ENCODE data around the gene RASSF4.

The RASSF4 gene

DNA sequence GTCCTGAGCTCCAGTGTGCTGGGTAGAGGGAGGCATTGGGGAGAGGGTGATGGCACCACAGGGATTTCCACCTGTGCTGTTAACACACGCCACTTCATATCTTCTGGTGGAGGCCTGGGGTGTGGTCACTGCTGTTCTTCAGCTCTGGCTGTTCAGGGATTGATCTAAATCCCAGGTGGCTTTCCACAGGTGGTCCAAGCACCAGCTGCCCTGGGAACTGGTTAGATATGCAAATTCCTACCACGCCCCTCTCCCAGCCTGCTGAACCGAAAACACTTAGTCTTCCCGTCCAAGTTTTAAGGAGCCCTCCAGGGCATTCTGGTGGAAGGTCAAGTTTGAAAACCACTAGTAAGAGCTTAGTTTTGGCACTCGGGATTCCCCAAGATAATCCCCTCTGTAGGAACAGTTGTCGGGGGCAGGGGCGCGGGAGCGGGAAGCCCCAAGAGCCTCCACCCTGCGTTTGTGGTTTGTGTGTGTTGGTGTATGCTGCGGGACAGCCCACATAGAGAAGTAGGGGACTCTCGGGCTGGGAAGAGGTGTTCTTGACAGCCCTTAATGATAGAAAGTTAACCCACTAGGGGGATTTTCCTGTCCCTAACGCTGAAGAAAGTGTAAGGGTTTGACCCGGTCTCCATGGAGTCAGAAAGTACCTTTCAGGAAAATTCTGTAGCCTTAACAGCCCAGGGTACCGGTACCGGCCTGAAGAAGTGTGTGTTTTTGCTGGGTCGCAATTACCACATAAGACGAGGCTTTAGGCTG is 13.9 kb downstream of the RASSF4 start:
- TF ChIP-seq, protein P1, sequence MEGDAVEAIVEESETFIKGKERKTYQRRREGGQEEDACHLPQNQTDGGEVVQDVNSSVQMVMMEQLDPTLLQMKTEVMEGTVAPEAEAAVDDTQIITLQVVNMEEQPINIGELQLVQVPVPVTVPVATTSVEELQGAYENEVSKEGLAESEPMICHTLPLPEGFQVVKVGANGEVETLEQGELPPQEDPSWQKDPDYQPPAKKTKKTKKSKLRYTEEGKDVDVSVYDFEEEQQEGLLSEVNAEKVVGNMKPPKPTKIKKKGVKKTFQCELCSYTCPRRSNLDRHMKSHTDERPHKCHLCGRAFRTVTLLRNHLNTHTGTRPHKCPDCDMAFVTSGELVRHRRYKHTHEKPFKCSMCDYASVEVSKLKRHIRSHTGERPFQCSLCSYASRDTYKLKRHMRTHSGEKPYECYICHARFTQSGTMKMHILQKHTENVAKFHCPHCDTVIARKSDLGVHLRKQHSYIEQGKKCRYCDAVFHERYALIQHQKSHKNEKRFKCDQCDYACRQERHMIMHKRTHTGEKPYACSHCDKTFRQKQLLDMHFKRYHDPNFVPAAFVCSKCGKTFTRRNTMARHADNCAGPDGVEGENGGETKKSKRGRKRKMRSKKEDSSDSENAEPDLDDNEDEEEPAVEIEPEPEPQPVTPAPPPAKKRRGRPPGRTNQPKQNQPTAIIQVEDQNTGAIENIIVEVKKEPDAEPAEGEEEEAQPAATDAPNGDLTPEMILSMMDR (IDR thresholded peaks at IDR 0.05; ENCODE audit: low read length, missing control alignments): no peak
- DNase-seq (ENCODE audit: low read depth): no peak
- no peak overlapping the region for H3K4me3 ChIP-seq (replicated peaks; ENCODE audit: low read depth, low read length)

- TF ChIP-seq, protein P1 (IDR thresholded peaks at IDR 0.05; ENCODE audit: low read length, missing control alignments): no peak
- no peak for DNase-seq (ENCODE audit: low read depth)
- peak overlapping the region; percentile 42 for H3K4me3 ChIP-seq (replicated peaks; ENCODE audit: low read depth, low read length)
Measured at GRCh38 chr10:44974082-44974627, 14.6 kb downstream of the RASSF4 start.

DNA sequence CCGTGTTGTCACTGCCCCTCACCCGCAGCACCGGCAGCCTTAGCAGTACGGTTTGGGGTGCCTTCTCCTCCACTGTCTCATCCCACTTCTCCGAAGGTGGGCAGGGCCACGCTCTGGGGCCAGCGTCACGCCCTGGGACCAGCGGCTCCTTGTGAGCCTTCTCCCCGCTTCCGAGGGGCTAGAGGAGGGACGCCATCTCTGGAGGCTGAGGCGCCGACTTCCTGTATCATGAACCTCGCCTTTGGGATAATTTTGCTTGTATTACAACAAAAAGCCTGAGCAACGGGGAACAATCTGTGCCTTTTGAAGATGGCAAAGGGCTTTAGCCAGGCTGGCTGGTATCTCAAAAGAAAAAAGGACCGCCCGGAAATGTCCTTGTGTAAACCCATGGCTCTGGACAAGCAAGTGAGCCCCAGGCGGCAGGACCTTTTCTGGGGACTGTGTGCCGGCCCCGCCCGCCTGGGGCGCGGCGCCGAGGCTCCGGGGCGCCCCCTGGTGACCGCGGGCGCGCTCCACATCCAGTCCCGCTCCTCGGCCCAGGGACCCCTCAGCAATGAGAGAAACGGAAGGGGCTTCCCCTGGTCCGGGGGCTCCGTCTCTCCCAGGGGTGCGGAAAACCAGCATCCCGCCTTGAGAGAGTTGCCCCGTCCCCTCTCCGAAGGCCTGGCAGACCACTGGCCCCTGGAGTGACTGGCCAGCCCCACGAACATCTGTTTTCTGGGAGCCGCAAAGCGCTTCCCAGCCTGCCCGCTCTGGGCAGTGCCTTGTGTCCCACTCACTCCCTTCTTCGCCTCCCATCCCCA is 15.2 kb downstream of the RASSF4 start:
- peak overlapping the region; percentile 42 for H3K4me3 ChIP-seq (replicated peaks; ENCODE audit: low read depth, low read length)
- DNase-seq (ENCODE audit: low read depth): peak; percentile 57
- TF ChIP-seq, protein P1 (IDR thresholded peaks at IDR 0.05; ENCODE audit: low read length, missing control alignments): peak; percentile 34

DNA sequence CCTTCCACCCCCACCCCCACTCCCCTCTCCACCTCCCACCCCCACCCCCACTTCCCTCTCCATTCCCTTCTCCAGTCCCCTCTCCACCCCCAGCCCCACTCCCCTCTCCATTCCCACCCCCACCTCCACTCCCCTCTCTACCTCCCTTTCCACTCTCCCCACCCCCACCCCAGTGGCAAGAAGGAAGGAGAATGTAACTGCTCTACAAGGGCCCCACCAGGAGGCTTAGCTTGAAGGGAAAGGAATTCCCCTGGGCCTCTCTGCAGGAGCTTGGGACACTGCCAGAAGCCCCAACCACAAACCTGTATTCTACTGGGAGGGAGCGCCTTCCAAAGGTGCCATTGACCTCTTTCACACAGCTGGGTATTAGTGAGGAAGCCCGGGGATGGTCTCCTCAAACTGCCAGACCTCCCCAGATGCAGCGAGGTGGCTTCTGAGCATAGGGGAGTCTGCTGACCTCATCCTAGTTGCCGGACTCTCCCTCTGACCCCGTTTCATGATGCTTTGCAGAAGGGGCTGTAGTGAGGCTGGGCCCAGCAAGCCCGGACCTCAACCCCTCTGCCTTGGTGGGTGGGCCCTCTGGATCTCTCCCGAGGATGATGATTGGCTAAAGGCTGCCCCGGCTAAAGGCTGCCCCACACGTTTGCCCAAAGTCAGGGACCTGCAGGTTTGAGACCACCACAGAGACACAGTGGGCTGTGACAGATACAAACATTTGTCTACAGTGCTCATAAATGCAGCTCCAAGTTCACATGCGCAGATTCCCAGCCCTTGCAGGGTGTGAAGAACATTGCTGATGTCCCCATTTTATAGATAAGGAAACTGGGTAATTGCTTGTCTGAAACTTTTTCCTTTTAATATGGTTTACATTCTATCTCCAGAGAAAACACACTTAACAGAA is 16.1 kb downstream of the RASSF4 start:
- H3K4me3 ChIP-seq (replicated peaks; ENCODE audit: low read depth, low read length): peak overlapping the region; percentile 62
- DNase-seq (ENCODE audit: low read depth): peak; percentile 82
- TF ChIP-seq, protein P1 (IDR thresholded peaks at IDR 0.05; ENCODE audit: low read length, missing control alignments): no peak

- TF ChIP-seq, protein P1 (IDR thresholded peaks at IDR 0.05; ENCODE audit: low read length, missing control alignments): no peak
- peak overlapping the region; percentile 62 for H3K4me3 ChIP-seq (replicated peaks; ENCODE audit: low read depth, low read length)
- DNase-seq (ENCODE audit: low read depth): peak; percentile 42
Measured at GRCh38 chr10:44976352-44977198, 17.0 kb downstream of the RASSF4 start.

Measured in fibroblast of pulmonary artery (primary cell).